K562 (cell line): Measurements from ENCODE around the gene WDR90. TPM values are rescaled to one million over a fixed set of nuclear protein-coding genes. Genes with fewer than 3 reads are reported as not detected.

Experiments used
- CBFB ChIP-seq: sonication (generic); formaldehyde crosslinking; IDR thresholded peaks from 2 replicates; pipeline ENCODE4 v1.4.0; 2020; ENCODE audit warnings: mild to moderate bottlenecking, missing genetic modification reagents
- CREB3 ChIP-seq: fragments of 450-650 bp; conservative IDR thresholded peaks from 2 replicates; pipeline ENCODE4 v1.6.1; 2016; ENCODE audit warnings: missing genetic modification characterization, low read depth, mild to moderate bottlenecking, missing compliant biosample characterization, moderate library complexity
- EWSR1 ChIP-seq: fragments of 450-650 bp; IDR thresholded peaks from 2 replicates; pipeline ENCODE4 v1.6.1; 2018; ENCODE audit warnings: borderline replicate concordance, mild to moderate bottlenecking, low read depth, moderate library complexity; ENCODE audit not compliant: partially characterized antibody
- KLF13 ChIP-seq: fragments of 450-650 bp; IDR thresholded peaks from 2 replicates; pipeline ENCODE4 v1.6.1; 2016; ENCODE audit warnings: missing genetic modification characterization, low read depth, mild to moderate bottlenecking, missing compliant biosample characterization, moderate library complexity, borderline replicate concordance
- L3MBTL2 ChIP-seq: fragments of 450-650 bp; IDR thresholded peaks from 2 replicates; pipeline ENCODE4 v1.6.1; 2016; ENCODE audit warnings: mild to moderate bottlenecking, moderate library complexity
- MIER1 ChIP-seq: fragments of 450-650 bp; IDR thresholded peaks from 2 replicates; pipeline ENCODE4 v1.6.1; 2016; ENCODE audit warnings: antibody characterized with exemption, mild to moderate bottlenecking, low read depth
- NELFE ChIP-seq: IDR thresholded peaks from 2 replicates; pipeline ENCODE4 v1.6.1; 2011; ENCODE audit warnings: mild to moderate bottlenecking; ENCODE audit not compliant: insufficient read depth, insufficient read length
- POLR2AphosphoS2 ChIP-seq: IDR thresholded peaks from 2 replicates; pipeline ENCODE4 v1.6.1; 2012; ENCODE audit warnings: low read length, improper control_type of control experiment
- RAD51 ChIP-seq: fragments of 450-650 bp; IDR thresholded peaks from 2 replicates; pipeline ENCODE4 v1.7.1; 2016; ENCODE audit warnings: low read depth, mild to moderate bottlenecking, borderline replicate concordance
- SOX6 ChIP-seq: fragments of 450-650 bp; IDR thresholded peaks from 2 replicates; pipeline ENCODE4 v1.6.1; 2014; ENCODE audit warnings: mild to moderate bottlenecking
- ZNF12 ChIP-seq: sonication (generic); formaldehyde crosslinking; IDR thresholded peaks from 2 replicates; pipeline ENCODE4 v1.4.0; 2020; ENCODE audit warnings: mild to moderate bottlenecking, missing genetic modification reagents
- ZNF408 ChIP-seq: fragments of 250-450 bp; sonication (Bioruptor Pico); IDR thresholded peaks from 2 replicates; pipeline ENCODE4 v1.4.0; 2020; ENCODE audit warnings: low read depth, mild to moderate bottlenecking, moderate library complexity
- ZNF511 ChIP-seq: sonication (generic); formaldehyde crosslinking; IDR thresholded peaks from 2 replicates; pipeline ENCODE4 v1.8.0; 2022; ENCODE audit warnings: mild to moderate bottlenecking, missing genetic modification reagents
- ZNF586 ChIP-seq: fragments of 450-650 bp; formaldehyde crosslinking; conservative IDR thresholded peaks from 2 replicates; pipeline ENCODE4 v1.4.0; 2020; ENCODE audit warnings: mild to moderate bottlenecking, moderate library complexity
- ZNF639 ChIP-seq, 2 experiments: fragments of 200-800 bp in 1 of 2; sonication (Bioruptor generic) in 1 of 2; sonication (generic) in 1 of 2; formaldehyde crosslinking in 1 of 2; IDR thresholded peaks in 1 of 2; conservative IDR thresholded peaks in 1 of 2; 2 replicates each; pipeline versions ENCODE4 v1.5.0 to v1.6.1; 2016 to 2020; ENCODE audit warnings: missing compliant biosample characterization in 1 of 2, missing genetic modification characterization in 1 of 2, missing genetic modification reagents in 1 of 2
- ZNF766 ChIP-seq: fragments of 200-800 bp; sonication (Bioruptor generic); conservative IDR thresholded peaks from 2 replicates; pipeline ENCODE4 v1.6.1; 2016; ENCODE audit warnings: missing genetic modification characterization, missing compliant biosample characterization
- polyA plus RNA-seq, 8 experiments: library from polyadenylated mRNA; depleted of rRNA in 4 of 8; stranded (reverse) in 5 of 8; unstranded in 3 of 8; fragments of >200 nt; fragmentation: Nextera tagmentation in 2 of 8; fragmentation: Illumina TruSeq in 1 of 8; extraction: Ambion mirVana in 2 of 8; extraction: Trizol in 1 of 8; gene quantifications; 2 replicates each; pipeline versions ENCODE4 v1.2.1 to v1.2.3, GENCODE V29; 2011 to 2014; ENCODE audit warnings: inconsistent platforms in 1 of 8, missing spikeins in 1 of 8
- total RNA-seq, 7 experiments: library from RNA; depleted of rRNA in 6 of 7; stranded (reverse); fragments of >200 nt in 6 of 7; fragmentation: Illumina TruSeq in 2 of 7; extraction: Trizol in 2 of 7; gene quantifications; 2 replicates each; pipeline versions ENCODE4 v1.2.1 to v1.2.3, GENCODE V29; 2011 to 2021; ENCODE audit warnings: low replicate concordance in 1 of 7
- TF ChIP-seq, protein P1 (sequence below): fragments of 450-650 bp; IDR thresholded peaks from 2 replicates; pipeline ENCODE4 v1.7.1; 2018; ENCODE audit warnings: mild to moderate bottlenecking, low read depth; ENCODE audit not compliant: partially characterized antibody
- TF ChIP-seq, protein P2 (sequence below): fragments of 250-450 bp; sonication (Bioruptor Pico); IDR thresholded peaks from 2 replicates; pipeline ENCODE4 v1.5.0; 2022; ENCODE audit warnings: mild to moderate bottlenecking

Gene WDR90
- total and polyA plus RNA-seq, 9 of the 15 experiments (the other 6 are each of a cell fraction or from before 2014, with no cell fraction given): 0.44 to 12.6 (median 3.3) TPM

DNA sequence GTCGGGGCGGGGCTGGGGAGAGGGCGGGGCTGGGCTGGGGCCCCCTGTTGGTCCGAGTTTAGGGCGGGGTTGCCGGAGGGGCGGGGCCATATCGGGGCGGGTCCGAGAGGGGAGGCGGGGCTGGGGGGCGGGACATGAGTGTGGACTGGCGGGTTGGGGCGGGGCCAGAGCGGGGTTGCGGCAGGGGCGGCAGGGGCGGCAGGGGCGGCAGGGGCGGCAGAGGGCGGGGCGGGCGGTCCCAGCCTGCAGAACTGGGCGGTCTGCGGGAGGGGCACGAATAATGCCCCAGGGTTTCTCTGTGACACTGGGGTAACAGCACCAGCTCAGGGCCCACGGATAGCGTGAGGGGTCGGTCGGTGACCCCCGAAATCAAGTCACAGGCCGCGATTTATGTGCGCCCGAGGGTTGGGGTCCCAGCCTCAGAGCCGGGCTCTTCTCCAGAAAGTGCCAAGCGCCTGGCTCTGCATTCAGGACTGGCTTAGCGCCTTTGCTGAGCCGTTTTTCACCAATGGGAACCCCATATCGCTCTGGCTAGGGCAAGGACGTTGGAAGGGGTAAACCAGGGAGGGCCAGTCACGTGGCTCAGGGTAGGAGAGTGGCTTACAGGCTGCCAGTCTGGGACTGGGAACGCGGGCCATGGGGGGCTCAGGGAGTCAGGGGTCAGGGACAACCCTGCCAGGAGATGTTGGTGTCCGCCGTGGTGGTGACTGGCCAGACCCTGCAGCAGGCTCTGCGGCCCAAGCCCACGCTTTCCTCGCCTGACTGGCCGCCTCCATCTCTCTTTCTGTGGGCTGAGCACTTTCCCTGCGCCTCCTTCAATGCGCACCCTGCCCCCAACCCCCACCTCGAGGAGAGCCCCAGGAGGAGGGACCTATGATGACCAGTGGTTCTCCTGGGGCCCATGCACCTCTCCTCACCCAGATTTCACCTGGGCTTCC, 11.8 kb upstream of the WDR90 start (continued):
- no peak for TF ChIP-seq MIER1
- TF ChIP-seq POLR2AphosphoS2: no peak
- TF ChIP-seq ZNF12 (CRISPR knock-in tag): no peak
- TF ChIP-seq CBFB (CRISPR knock-in tag): 0 out of 2 replicates have a peak, but pooled peaks have one; percentile 45
- no peak for TF ChIP-seq NELFE
- peak; percentile 44; the same call in 1 of the 2 replicates for TF ChIP-seq L3MBTL2
- TF ChIP-seq KLF13 (tag): no peak
- TF ChIP-seq ZNF586: no peak
- no peak for TF ChIP-seq ZNF766
- no peak for TF ChIP-seq EWSR1
- TF ChIP-seq, protein P1, sequence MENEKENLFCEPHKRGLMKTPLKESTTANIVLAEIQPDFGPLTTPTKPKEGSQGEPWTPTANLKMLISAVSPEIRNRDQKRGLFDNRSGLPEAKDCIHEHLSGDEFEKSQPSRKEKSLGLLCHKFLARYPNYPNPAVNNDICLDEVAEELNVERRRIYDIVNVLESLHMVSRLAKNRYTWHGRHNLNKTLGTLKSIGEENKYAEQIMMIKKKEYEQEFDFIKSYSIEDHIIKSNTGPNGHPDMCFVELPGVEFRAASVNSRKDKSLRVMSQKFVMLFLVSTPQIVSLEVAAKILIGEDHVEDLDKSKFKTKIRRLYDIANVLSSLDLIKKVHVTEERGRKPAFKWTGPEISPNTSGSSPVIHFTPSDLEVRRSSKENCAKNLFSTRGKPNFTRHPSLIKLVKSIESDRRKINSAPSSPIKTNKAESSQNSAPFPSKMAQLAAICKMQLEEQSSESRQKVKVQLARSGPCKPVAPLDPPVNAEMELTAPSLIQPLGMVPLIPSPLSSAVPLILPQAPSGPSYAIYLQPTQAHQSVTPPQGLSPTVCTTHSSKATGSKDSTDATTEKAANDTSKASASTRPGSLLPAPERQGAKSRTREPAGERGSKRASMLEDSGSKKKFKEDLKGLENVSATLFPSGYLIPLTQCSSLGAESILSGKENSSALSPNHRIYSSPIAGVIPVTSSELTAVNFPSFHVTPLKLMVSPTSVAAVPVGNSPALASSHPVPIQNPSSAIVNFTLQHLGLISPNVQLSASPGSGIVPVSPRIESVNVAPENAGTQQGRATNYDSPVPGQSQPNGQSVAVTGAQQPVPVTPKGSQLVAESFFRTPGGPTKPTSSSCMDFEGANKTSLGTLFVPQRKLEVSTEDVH: no peak
- TF ChIP-seq ZNF408: no peak
- TF ChIP-seq ZNF639 (CRISPR knock-in tag; conservative IDR thresholded peaks at IDR 0.05 in 1 of 2, IDR thresholded peaks at IDR 0.05 in 1 of 2): no peak
- peak; percentile 81 for TF ChIP-seq RAD51
- TF ChIP-seq CREB3 (tag): no peak
- TF ChIP-seq, protein P2, sequence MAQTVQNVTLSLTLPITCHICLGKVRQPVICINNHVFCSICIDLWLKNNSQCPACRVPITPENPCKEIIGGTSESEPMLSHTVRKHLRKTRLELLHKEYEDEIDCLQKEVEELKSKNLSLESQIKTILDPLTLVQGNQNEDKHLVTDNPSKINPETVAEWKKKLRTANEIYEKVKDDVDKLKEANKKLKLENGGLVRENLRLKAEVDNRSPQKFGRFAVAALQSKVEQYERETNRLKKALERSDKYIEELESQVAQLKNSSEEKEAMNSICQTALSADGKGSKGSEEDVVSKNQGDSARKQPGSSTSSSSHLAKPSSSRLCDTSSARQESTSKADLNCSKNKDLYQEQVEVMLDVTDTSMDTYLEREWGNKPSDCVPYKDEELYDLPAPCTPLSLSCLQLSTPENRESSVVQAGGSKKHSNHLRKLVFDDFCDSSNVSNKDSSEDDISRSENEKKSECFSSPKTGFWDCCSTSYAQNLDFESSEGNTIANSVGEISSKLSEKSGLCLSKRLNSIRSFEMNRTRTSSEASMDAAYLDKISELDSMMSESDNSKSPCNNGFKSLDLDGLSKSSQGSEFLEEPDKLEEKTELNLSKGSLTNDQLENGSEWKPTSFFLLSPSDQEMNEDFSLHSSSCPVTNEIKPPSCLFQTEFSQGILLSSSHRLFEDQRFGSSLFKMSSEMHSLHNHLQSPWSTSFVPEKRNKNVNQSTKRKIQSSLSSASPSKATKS (CRISPR knock-in tag): no peak
- no peak for TF ChIP-seq ZNF511
- TF ChIP-seq SOX6: no peak
